NOMO-1 treated with DMSO at 0.1 percent for 48 hours (cell line): ENCODE results near the gene RUNX2.

ENCODE experiments used
- DNase-seq: peaks from one replicate; lab custom pipeline; 2025; ENCODE audit not compliant: unreplicated experiment; lab: John Stamatoyannopoulos, UW

Gene RUNX2

DNA sequence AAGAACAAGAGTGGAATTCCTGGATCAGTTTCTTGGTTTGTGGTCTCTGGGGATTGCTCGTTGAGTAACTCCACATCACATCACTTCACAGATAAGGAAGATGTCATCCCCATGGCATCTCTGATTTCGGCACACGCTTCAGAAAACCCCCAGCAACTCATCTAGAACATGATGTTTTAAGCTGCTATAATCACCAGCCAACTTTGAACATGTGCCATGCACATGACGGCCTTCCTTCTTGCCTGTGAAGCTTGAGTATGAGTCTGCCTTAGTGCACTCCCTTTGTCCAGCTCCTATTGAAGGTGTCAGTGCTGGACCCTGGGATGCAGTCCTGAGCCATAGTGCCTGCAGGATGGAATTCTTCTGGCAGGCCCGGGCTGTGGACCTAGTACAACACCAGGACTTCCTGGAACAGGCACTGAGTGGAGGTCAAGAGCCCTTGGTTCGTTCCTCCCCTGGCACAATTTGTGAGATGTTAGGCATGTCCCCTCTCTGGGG, 281.1 kb downstream of the RUNX2 start:
- DNase-seq = no peak

- no peak for DNase-seq
Measured at GRCh38 chr6:45610374-45610773, 282.2 kb downstream of the RUNX2 start.

- DNase-seq = peak; percentile 39
Measured at GRCh38 chr6:45610832-45611231, 282.7 kb downstream of the RUNX2 start.

DNA sequence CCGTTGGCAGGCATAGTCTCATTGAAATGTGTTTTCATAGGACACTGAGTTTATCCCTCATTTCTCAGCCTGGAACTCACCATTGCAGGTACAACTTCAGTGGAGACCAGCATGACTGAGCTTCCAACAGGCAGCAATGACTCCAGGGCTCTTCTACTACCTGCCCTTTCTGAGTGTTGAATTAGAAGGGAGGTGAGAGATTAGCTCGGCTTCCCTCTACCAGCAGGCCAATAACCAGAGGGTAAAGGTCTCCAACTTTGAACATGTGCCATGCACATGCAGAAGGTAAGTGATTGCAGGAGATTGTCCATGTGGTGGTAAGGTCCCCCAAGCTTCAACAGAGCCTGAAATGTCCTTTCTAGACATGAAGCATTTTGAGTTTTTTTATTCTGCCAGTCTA, 283.4 kb downstream of the RUNX2 start:
- DNase-seq = no peak

GRCh38 chr6:45613656-45614055, 285.5 kb downstream of the RUNX2 start:
- no peak for DNase-seq

DNA sequence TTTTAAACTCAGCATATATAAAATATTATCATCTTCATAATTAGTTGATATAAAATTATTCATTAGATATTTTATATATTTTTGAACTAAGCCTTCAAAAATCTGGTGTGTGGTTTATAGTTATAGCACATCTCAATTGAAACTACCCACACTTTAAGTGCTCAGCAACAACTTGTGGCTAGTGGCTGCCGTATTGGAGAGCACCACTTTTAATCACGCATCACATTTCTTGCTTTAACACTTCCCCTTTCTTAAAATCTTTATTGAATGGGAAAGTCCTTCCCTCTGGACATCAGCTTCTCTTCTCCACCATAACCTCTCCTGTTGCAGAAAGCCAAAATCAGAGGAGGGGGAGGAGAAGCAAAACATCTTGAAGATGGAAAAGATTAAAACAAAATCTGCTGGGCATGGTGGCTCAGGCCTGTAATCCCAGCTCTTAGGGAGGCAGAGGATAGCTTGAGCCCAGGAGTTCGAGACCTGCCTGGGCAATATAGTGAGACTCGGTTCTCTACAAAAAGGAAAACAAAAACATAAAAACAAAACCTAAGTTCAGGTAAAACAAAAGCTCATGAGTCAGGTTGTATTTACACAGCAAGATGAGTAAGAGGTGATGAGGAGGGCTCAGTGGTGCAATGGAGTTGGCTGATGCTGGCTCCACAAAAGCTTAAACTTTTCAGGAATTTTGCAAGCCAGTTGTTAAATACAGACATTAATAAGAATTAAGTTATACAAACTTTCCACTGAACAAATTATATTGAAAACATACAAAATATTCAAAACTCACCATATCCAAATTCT, 286.6 kb downstream of the RUNX2 start:
- no peak for DNase-seq

DNA sequence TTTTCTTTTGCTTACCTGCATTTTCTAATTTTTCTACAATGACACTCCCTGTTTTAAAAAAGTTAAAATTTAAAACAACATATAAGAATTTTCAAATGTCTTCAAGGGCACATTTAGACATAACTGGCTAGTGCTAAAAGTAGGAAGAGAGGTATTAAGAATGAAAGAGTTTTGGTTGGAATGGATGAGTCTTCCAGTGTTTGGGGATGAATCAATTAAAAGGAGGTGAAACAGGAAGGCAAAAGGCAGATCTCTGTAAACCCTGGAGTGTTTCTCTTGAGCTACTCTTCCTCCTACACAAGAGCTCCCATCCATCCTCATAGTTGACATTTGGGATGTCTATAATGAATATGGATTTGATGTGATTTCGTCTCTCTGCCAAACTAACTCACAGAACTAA, 288.1 kb downstream of the RUNX2 start:
- no peak for DNase-seq

DNA sequence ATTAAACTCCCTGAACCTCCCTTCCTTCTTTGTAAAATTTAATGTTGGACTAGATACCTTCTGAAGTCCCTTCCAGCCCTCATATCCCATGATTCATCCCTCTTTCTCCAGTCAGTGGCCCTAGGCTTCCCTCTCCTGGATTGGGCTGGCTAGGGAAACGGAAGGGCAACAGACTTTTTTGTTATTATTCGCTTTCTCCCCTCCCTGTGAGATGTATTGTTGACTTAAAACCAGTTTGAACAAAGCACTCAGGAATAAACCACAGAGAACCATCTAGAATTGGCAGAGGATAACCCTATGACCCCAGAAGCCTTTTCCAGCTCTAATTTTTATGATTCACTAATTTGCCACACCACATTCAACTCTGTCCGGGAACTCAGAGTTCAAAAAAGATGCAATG, 289.3 kb downstream of the RUNX2 start:
- no peak for DNase-seq

GRCh38 chr6:45618259-45618658, 290.1 kb downstream of the RUNX2 start:
- DNase-seq = no peak

DNA sequence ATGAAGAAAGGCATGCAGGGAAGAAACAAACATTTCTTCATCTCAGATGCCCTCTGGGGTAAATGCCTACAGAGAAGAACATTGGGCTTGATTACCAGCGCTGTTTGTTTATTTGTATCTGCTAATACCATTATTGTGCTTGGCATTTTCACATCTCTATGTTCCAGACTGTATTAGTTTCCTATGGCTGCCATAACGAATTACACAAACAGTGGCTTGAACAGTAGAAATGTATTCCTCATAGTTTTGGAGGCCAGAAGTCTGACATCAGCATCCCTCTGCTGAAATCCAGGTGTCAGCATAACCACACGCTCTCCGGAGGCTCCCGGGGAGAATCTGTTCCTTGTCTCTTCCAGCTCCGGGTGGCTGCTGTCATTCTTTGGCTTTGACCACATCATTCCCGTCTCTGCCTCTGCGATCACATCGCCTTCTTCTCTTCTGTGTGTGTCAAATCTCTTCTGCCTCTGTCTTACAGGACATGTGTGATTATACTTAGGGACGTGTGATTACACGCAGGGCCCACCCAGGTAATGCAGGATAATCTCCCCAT, 291.2 kb downstream of the RUNX2 start:
- DNase-seq = no peak

DNA sequence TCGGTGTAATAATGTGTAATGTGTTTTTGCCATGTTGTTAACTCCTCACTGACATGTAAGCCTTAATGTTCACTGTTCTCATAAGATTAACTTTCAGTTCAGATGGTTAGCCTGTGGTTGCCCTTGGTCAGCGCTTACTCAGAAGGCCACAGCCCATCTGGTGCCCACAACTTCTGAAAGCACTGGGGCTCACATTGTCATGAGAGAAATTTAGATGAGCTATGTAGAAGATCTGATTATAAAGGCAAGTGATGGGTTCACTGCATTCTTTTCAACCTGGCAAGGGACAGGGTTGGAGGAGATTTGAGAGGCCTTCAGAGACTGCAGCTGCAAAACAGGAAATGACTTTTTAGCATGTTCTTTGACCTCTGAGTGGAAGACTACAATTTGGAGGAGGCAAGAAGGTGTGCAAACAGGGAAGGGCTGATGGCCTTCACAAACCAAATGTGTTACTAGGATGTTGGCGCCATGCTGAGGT, 291.9 kb downstream of the RUNX2 start:
- DNase-seq = no peak

- no peak for DNase-seq
Measured at GRCh38 chr6:45624228-45624627, 296.1 kb downstream of the RUNX2 start.

GRCh38 chr6:45625191-45625664, 297.1 kb downstream of the RUNX2 start:
- DNase-seq = no peak

- no peak for DNase-seq
Measured at GRCh38 chr6:45626087-45626891, 298.2 kb downstream of the RUNX2 start.

DNA sequence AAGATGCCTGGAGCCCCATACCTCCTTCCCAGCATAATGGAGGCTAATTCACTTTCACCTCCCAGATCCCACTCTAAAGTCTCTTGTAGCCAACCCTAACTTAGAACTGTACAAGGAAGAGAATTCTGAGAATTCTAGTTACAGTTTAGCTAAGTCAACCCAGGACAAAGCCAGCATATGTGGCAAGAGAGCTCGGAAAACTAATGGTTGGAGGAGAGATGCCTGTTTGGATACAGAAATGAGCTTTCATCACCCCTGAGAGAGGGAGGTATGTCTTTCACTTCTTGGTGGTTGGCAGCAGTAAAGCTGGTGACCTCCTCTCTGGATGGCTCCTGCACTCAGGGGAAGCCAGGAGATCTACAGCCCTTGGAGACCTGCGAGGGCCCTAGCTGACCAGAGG, 302.2 kb downstream of the RUNX2 start:
- DNase-seq = no peak

GRCh38 chr6:45630801-45631200, 302.7 kb downstream of the RUNX2 start:
- DNase-seq = no peak

- DNase-seq = peak; percentile 14
Measured at GRCh38 chr6:45631396-45631795, 303.3 kb downstream of the RUNX2 start.

GRCh38 chr6:45633272-45633908, 305.3 kb downstream of the RUNX2 start:
- DNase-seq = no peak

DNA sequence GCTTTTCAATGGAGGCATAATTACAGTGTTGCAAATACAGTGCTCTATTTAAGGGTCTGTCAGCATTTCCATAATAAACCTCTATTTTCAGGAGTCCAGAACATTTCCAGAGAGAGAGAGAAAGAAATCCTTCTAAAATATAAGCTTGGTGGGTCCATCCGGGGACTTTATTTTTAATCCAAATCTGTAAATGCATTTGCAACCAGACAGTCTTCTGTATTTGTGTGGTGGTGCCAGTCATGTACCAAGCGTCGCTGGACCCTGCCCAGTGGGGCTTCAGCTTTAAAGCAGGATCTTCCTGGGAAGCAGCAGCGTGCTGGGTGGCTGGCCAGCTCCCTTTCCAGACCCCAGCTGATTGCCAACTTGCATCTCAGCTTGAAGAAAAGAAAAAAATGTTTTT, 306.1 kb downstream of the RUNX2 start:
- DNase-seq = no peak

DNA sequence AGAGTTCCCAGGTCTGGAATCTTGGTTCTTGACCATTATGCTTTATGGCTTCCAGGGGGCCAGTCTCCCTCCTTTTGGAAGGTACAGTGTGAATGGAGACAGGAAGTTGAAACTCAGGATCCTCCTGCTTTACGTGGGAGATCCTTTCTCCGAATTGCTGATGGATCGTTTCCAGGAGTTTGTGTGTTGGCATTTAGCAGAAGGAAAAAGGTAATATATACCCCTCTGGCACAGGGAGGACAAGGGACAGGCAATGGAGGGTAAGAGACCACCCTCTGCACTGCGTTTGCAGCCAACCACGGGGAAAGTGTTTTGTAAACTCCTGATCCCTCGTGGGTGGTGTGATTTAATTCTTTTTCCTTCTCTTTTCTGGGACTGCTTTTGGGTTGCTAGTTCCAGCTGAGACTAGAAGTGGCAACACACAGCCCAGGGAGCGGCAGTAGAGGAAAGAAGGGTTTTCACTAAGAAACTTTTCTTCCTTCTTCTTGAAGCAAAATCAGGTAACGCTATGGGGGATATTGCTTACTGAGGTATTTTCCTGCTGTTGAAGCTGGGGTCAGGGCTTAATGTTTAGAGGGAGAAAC, 307.2 kb downstream of the RUNX2 start:
- DNase-seq = no peak

GRCh38 chr6:45637056-45637455, 308.9 kb downstream of the RUNX2 start:
- DNase-seq = no peak
